Activated T-cell treated with anti-CD3 and anti-CD28 coated beads, Interleukin-2, amount 50 U/mL, for 48 hours (primary cell): ENCODE results near the gene RWDD1.
A peak's percentile ranks its signal among the peaks of the same experiment; 100 is the strongest.
"Not testable (repeated sequence)": the region's sequence is repeated elsewhere in the genome, so short reads cannot be mapped to it uniquely, and the experiment has no call there.

ENCODE experiments used
- DNase-seq, 2 experiments: peaks; one replicate each; pipeline ENCODE4 v3.0.0-alpha.2; 2020

The RWDD1 gene

DNA sequence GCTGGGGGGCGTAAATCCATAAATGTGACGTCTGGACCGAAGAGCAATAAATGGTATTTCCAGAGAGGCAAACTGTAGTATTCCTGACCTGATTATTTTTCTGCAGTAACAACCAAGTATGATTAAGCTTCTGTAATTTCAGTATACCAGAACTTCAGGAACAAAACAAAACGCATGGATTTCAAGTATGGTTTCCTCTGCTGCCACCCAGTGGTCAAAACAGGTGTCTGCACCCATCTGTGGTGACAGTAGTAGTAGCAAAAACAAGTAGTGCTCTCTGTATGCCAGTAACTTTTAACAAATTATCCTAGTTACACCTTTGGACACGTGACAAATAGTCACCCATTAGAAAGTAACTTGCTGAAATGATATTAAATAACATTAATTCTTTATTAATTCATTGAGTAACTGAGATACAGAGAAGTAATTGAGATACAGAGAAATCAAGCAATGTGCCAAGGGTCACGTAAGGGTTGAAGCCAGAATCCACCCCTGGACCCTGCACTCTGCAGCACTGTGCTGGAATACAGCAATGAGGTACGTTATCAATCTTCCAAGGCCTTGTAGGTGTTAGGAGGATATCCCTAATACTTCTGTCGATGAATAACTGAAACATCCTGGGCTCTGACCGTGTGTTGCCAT is 9.8 kb upstream of the RWDD1 start:
- DNase-seq, result peak; percentile 77 to 79

DNA sequence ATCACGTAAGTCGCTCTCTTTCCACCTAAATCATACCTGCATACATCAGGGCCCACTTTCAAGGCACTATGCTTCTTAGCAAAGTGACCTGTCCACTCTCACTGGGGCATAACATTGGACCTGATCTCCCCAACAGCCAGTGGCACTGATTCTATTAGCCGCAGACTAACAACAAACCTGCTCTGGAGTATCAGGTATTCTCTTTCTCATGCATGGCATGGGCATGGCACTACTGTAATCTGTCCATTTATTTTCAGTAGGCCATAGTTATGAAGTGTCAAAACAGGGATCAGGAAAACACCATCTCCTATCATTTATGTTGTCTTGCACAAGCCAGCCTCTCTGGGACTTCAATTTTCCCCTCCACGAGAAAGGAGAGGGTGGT is 9.3 kb upstream of the RWDD1 start:
- no peak for DNase-seq

DNA sequence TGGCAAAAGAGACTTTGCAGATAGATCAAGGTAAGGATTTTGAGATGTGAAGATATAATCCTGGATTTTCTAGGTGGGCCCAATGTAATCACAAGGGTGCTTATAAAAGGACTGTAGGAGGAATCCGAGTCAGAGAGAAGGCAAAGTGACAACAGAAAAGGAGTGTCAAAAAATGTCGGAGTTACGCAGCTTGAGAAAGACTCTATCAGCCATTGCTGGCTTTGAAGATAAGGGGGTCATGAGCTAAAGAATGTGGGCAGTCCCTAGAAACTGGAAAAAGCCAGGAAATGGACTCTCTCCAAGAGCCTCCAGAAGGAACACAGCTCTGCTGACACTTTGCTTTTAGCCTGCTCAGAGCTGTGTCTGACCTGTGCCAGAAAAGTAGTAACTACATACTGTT is 8.7 kb upstream of the RWDD1 start:
- no peak for DNase-seq

DNA sequence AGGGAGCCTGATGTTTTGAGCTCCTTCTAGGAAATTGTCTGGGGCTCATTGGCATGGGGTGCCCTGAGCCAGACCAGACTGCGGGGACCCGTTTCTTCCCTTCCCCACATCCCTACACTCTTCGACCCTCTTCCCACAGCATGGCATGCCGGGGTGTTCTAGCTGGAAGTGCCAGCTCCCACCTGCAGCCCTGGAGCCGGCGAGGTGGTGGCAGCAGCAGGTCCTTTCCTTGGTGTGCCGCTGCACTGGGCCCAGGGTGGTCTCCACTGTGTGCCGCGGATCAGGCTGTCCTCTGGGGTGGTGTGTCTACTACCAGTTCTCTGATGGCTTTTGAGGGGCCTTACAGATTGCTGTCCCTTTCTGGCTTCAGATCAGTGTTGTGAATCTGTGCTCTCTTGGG is 7.5 kb upstream of the RWDD1 start:
- no peak for DNase-seq

DNA sequence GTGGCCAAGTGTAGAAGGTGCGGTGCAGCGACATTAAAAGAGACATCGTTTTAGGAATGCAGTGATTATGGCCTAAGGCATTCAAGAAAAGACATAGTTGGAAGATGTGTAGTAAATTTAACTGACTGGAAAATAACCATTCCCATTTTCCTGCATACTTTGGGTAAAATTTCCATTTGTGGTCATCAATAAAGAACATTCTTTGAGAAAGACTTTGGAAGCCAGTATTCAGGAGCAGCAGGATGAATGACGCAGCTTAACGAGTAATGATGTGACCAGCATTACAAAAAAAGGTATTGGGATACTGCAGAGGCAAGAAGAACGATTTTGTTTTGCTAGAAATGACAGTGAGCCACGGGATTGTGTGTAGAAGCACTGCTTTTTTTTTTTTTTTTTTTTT is 7.0 kb upstream of the RWDD1 start:
- no peak for DNase-seq

DNA sequence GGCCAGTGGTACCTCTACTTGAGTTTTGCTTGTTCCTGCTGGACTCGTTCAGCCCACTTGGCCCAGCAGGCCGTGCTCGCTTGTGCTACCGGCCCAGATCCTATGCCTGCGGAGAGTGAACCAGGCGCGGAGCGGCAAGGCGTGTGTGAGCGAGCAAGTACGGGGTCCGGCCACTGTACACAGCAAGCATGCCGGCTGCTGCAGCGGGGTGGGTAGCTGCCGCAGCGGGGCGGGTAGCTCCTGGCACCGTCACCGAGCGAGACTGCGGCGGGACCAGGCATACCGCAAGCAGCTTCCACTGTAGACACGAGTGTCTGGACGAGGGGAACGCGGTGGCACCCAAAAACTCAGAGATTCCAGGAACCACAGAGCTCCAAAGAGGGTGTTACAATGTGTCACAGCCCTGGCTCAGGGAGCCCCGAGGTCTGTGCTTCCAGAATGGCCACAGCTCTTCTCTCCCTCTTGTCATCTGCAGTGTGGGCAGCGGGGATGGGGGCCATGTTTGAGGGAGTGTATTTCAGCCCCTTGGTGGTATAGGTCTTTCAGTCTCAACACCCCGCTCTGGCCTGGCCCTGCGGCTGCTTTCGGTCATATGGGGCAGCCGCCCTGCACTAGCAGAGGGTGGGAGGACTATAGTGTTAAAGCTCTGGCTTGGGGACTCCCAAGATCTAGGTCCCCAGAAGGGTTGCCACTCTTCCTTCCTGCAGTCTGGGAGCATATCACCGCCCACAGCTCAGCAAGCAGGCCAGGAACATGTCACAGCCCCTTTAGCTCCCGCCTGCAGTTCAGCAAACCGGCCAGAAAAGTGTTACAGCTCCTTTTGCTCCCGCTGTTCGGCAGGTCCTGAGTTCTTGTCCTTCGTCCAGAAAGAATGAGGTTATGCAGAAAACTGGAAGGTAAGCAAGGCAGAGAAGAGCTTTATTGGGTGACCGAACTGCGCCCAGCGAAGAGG is 6.1 kb upstream of the RWDD1 start:
- peak in 1 of 2 experiments; percentile 31 for DNase-seq

DNA sequence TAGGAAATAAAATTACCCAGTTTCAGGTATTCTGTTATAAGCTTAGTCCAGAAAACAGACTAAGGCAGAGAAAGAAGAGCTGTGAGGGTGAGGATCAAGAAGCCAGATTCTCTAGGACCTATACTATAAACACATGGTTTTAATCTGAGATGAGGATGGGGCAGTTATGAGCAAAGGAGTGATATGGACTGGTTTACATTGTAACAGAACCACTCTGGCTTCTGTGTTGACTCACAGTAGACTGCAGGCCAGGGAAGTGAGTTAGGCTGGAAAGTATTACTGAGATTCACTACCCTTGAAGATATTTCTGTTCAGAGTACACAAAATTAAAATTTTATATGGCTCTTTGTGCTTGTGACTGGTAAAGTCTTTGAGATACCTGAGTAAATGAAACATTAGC is 3.2 kb upstream of the RWDD1 start:
- no peak for DNase-seq

DNA sequence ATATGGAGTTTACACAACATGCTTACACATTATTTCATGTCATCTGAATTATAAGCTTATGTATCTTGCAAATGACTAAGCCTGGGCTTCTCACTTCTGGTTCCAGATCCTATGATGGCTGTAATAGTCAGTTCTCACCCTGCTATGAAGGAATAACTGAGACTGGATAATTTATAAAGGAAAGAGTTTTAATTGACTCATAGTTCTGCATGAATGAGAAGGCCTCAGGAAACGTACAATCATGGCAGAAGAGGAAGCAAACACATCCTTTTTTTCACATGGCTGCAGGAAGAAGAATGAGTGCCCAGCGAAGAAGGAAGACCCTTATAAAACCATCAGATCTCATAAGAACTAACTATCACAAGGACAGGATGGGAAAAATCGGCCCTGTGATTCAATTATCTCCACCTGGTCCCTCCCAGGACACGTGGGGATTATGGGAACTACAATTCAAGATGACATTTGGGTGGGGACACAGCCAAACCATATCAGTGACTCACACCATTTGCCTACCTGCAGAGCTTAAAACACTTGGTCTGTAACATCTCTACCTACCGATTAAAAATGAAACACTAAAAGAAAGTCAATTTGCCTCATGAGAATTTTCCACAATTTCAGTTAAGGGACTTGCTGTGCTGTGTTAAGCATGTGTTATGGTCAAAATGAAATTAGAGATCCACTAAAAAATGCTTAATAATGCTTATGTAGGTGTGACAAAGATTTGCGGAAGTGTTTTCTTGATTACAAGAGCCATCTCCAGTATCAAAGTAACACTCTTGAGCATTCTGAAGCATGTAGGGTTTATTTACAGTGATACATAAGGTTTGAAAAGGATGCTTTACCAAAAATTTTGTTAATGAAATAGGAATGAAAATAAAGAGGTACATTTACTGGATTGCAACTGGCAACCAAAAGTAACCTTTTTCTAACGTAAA is 2.2 kb upstream of the RWDD1 start:
- DNase-seq, result no peak

DNA sequence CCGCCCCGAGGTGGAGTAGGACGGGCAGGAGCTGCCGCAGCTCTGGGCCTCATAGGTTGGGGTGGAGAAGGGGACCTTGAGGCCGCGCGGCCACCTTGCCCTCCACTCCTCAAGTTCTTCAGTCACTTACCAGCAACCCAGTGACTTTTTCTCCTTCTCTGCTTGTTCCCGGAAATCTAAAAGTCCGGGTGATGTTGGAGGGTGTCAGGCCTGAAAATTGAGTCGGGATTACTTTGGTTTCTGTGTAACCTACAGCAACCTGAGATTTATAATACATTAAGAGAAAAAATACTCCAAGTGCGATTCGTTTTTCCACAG is 338 bp downstream of the RWDD1 start:
- DNase-seq, result no peak

DNA sequence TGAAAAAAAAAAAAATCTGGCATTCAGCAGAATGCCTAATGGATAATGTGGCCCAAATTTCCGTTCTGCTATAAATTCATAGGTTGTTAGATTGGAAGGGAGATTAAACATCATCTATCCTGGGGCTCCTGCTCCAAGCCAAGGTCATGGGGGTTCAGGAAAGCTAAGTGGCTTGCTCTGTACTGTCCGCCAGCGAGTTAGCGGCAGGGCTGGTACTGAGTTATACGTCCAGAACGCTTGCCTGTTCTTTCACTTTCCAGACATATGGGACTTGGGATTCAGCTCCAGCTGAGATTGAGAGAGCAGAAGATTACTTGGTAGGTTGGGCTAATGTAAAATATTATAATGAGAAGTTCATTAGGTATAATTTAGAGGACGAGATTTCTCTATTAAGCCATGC is 858 bp downstream of the RWDD1 start:
- no peak for DNase-seq

DNA sequence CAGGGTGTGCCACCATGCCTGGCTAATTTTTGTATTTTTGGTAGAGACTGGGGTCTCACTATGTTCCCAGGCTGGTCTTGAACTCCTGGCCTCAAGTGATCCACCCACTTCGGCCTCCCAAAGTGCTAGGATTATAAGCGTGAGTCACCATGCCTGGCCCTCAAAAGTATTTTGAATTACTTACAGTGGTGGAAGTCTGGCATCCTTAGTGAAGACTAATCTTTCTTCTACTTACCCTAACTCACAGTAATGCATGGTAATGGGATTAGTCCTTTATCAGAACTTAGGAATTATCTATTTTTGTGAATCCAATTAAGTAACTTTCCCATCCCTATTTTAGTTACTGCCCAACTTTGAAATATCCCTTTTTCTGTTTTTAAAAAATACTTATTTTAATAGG is 3.9 kb downstream of the RWDD1 start:
- DNase-seq, result no peak

DNA sequence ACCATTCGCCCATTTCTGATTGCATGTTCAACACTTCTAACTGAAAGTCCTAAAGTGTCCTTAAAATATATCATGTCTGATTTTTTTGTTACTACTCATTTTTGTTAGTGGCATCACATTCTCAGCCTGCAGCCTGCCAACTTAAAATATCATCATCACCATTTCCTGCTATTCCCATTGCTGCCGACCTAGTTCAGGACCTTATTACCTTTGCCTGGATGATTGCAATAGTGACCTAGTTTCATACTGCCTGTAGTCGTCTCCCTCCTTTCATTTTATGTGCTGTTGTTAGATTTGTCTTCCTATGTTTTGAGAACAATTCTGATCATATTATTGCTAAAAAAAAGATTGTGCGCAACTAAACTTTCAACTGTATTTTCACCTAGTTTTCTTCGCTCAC is 6.2 kb downstream of the RWDD1 start:
- no peak for DNase-seq

DNA sequence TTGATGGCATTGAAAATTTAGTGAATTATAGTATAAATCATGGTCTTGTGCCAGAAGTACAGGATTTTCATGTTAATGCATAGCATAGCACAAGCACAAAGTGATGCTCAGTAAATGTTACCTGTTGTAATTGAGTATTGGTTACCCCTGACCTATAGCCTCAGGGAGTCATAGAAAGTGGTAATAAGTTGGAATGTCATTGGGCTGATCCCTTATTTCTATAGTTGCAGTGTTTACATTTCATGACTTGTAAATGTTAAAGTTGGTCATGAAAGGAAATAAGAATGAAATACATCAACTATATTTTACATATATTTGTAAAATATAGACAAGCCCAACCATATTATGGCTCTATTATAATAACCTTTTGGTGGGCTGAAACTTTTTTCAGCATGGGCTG is 7.0 kb downstream of the RWDD1 start:
- no peak for DNase-seq

DNA sequence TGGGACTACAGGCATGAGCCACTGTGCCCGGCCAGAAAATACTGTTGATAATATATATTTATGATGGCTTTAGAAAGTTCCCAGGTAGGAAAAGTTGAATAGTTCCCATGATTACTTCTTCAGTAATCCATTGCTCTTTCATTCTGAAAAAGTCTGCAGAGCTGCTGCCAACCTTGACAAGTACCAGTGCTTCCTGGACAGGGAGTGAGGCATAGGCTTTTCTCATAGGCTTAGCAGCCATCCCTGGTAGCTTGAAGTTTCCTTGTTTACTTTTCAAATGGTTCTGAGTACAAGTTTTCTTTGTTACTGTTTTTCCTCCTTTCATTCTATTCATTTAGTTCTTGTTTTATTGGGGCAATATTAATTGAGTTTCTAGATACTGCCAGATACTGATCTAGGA is 7.8 kb downstream of the RWDD1 start:
- no peak for DNase-seq

DNA sequence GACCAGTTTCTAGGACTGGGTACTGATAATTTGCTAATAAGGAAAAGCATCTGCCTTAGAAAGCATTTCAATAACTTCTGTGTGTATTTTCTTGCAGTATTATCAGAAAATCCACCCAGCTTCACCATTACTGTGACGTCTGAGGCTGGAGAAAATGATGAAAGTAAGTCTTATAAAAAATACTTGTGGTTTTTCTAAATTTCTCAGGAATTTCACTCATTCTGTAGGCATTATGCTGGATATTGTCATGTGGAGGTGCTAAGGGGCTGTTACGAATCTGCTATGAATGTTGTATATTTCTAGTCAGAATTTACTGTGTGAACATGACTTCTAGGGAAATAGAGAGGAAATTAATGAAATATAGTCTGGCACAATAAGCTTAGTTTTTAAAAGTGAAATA is 8.9 kb downstream of the RWDD1 start:
- no peak for DNase-seq

DNA sequence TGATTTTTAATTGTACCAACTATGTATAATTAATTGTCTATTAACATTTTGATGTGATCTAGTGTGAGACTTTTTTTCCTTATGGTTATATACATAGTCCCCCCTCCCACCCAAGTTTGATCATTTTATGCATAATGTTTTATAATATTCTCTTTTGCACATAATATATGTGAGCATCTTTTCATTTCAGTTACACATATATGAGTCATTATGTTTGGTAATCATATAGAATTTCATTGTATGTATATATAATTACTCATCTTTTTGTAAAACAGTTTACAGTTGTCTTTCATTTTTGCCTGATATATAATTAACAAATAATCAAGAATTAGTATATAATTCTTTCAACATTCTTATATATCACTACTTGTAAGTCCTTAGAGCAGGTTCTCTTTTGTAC is 15.0 kb downstream of the RWDD1 start:
- no peak for DNase-seq

DNA sequence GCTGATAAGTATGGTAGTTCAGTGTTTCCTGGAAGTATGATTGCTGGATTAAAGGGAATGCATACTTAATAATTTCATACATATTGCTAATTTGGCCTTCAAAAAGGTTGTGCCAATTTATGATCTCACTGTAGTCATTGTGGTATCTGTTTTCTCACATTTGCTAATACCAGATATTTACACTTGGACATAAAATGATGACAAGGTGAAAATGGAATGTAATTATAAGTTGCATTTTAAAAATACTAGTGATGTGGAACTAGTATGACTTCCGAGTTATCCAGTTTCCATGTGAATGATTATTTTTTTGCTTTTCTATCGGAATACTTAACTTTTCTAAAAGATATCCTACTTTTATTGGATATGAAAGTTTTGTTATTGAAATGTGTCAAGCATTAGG is 15.4 kb downstream of the RWDD1 start:
- no peak for DNase-seq

DNA sequence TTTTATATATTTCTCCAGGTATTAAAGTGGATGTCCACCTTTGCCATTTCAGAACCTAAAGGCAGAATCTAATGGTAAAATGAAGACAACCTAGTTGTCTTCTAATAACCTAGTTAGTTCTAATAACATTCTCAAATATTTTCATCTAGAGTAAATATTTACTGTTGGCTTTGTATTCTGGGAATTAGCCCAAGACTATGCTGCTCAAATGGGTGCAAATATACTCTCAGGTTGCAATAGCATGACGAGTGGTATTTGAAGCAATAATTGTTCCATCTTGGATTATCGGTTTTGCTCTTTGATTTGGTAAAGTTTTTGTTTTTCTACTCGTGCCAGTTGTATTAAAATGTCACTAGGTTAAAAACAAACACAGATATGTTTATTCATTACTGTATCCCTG is 23.9 kb downstream of the RWDD1 start:
- no peak for DNase-seq

DNA sequence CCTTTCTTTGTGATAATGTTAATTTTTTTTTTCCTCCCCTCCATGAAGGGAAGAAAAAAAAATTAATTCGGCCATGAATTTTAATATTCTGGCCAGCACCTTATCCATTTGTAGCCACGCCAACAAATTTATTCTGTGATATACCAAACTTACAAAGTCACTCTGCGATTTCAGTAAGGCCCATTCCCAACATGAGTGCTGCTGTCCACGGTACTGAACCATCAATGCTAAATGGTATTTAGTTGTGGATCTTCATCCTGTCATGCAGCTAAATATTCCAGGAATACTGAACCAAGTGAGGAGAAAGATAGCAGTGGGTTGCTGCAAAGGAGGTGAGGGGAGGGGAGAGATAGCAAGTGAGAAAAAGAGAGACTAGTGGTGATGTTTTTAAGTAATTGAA is 25.5 kb downstream of the RWDD1 start:
- no peak for DNase-seq

DNA sequence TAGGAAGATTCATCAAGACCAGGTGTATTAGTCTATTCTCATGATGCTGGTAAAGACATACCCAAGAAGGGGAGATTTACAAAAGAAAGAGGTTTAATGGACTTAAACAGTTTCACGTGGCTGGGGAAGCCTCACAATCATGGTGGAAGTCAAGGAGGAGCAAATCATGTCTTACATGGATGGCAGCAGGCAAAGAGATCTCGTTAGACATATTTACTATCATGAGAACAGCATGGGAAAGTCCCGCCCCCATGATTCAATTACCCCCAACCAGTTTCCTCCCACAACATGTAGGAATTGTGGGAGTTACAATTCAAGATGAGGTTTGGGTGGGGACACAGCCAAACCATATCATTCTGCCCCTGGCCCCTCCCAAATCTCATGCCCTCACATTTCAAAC is 32.6 kb downstream of the RWDD1 start:
- not testable (repeated sequence) for DNase-seq

DNA sequence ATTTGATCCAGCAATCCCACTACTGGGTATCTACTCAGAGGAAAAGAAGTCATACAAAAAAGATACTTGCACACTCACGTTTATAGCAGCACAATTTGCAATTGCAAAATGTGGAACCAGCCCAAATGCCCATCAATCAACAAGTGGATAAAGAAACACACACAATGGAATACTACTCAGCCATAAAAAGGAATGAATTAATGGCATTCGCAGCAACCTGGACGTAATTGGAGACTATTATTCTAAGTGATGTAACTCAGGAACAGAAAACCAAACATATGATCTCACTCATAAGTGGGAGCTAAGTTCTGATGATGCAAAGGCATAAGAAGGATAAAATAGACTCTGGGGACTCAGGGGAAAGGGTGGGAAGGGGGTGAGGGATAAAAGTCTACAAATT is 33.6 kb downstream of the RWDD1 start:
- DNase-seq, result not testable (repeated sequence)

DNA sequence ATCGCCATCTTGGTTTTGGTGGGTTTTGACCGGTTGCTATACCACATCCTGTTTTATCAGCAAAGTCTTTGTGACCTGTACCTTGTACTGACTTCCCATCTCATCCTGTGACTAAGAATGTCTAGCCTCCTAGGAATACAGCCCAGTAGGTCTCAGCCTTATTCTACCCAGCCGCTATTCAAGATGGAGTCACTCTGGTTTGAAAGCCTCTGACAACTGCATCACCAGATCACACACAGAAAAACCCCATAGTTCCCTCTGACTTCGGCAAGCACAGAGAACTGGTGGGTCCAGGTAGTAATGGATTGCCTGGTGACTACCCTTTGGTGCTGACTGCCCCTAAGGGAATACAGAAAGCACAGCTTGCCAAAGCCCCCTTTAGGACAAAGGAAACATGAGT is 34.6 kb downstream of the RWDD1 start:
- no peak for DNase-seq

DNA sequence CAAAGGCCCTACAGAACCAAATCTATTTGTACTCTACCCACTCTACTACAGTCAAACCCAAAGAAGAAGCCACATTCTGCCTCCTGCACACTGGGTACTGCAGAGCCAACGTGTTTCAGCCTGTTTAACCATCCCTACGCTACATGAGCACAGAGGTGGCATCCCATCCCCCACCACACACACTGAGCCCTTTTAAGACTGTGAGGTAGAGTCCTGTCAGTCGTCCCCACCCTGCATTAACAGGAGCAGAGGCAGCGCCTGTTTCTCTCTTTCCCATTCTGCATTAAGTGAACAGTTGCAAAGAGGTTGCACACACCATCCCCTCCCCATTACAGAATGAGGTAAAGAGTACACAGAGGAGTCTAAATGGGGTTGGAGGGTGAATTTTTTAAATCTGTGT is 39.8 kb downstream of the RWDD1 start:
- no peak for DNase-seq
